ENCODE data around the gene STAT4.

The STAT4 gene, protein sequence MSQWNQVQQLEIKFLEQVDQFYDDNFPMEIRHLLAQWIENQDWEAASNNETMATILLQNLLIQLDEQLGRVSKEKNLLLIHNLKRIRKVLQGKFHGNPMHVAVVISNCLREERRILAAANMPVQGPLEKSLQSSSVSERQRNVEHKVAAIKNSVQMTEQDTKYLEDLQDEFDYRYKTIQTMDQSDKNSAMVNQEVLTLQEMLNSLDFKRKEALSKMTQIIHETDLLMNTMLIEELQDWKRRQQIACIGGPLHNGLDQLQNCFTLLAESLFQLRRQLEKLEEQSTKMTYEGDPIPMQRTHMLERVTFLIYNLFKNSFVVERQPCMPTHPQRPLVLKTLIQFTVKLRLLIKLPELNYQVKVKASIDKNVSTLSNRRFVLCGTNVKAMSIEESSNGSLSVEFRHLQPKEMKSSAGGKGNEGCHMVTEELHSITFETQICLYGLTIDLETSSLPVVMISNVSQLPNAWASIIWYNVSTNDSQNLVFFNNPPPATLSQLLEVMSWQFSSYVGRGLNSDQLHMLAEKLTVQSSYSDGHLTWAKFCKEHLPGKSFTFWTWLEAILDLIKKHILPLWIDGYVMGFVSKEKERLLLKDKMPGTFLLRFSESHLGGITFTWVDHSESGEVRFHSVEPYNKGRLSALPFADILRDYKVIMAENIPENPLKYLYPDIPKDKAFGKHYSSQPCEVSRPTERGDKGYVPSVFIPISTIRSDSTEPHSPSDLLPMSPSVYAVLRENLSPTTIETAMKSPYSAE
- 313 to 441 reads per million in 2 donors for total RNA-seq

GRCh38 chr2:191150600-191151330, at the start of gene STAT4:
Gene STAT4, minus strand, starts transcription at chr2:191150994. Its CDS starts 2,791 bp downstream, at chr2:191148203.
- DNase-seq, result peak; percentile 28

DNA sequence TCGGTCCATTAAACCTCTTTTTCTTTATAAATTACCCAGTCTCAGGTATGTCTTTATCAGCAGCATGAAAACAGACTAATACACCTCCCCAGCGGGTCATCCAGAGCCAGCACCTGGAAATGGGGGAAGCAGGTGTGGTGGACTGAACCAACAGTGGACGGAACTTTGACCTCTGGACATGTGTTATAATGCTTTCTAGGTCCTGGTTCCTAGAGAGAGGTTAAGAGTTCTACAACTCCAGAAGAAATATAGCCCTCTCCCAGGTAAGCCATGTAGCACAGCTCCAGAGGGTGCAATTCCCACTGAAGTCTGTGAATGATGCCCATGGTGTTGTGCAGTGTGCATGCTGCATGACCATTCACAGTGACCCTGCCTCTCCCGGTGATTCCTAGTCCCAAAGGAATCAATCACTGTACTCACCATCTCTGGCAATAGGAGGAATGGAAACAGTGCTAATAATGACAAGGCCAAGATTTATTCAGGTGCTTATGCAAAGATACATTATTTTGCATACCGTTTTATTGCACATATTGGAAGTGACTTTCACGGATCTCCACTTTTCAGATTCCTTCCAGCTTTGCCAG, 49.2 kb upstream of the STAT4 start:
- DNase-seq, result no peak

GRCh38 chr2:191198271-191198670, 47.5 kb upstream of the STAT4 start:
- no peak for DNase-seq

- no peak for DNase-seq
These were observed 46.3 kb upstream of the STAT4 start for GRCh38 chr2:191197096-191197495.

- no peak for DNase-seq
These were observed 44.2 kb upstream of the STAT4 start for GRCh38 chr2:191195021-191195420.

GRCh38 chr2:191190861-191191552, 40.2 kb upstream of the STAT4 start:
- DNase-seq, result no peak

DNA sequence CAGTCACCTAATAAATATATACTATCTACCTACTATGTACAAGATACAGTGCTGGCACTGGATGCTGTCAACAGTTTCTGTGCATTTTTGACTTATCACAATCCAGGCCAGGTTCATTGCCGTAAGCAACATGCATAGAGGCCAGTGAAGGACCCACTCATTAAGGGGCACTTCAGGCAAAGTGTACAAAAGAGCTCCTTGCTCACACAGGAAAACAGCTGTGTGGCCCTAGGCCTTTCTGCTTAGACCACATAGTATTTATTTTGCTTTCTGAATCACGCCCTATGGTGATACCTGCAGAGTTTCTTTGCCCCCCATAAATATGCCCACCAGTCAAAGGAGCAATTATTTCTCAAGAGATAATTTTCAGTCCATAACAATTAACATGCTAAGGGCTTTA, 39.6 kb upstream of the STAT4 start:
- DNase-seq, result no peak

GRCh38 chr2:191189112-191189635, 38.4 kb upstream of the STAT4 start:
- no peak for DNase-seq

- no peak for DNase-seq
These were observed 37.8 kb upstream of the STAT4 start for GRCh38 chr2:191188550-191189093.

- DNase-seq, result no peak
These were observed 36.5 kb upstream of the STAT4 start for GRCh38 chr2:191187105-191187829.

- no peak for DNase-seq
These were observed 33.7 kb upstream of the STAT4 start for GRCh38 chr2:191184457-191184856.

- DNase-seq, result no peak
These were observed 32.7 kb upstream of the STAT4 start for GRCh38 chr2:191183516-191183915.

DNA sequence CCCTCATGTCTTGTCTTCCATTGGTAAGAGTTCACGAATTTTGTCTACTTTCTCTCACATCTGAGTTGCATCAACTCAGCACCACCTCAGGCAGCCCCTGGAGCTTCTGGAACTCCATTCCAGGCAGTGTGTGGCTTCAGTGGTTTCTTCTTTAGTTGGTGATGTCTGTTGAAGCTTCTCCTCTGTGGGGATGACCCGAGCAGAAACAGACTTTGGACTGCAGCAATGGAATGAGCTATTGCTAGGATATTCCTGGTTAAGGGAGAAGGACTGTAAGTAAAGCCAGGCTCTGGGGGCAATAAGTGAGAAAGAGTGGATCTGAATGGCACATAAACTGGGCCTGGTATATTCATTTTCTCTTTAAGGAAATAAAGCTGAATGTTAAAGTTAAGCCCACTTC, 32.3 kb upstream of the STAT4 start:
- no peak for DNase-seq

DNA sequence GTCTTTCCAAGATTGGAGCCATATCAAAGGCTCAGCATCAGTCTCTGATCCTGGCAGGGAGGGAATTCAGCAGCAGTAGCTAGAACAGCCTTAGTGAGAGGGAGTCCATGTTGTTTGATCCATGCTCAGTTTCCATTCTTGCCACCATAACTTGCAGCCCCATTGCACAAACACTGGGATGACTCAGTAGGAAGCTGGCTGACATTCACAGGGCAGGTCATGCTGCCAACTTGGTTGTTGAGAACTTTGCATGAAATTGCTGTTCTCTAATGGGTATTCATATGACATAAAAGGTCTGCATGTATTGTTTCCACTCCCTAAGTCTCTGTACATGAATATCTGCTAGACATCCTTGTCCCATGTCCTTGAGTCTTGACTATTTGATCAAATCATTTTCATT, 29.9 kb upstream of the STAT4 start:
- DNase-seq, result no peak

DNA sequence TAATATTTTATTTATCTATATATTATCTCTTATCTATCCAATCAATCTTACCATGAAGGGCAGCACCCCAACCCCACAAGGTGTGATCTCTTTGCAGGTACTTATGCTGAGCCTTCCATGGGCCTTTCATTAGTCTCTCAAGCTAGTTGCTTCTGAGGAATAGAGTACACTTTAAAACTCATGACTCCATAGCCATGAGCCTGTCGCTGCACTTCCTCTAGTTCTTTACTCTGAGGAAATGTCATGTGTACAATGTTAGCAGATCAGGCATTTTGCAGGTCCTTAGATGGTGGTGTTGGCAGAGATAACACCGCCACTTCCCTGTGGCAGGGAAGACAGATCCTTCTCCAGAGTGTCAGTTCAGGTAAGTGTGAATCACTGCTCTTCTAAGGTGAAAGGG, 29.5 kb upstream of the STAT4 start:
- DNase-seq, result no peak

DNA sequence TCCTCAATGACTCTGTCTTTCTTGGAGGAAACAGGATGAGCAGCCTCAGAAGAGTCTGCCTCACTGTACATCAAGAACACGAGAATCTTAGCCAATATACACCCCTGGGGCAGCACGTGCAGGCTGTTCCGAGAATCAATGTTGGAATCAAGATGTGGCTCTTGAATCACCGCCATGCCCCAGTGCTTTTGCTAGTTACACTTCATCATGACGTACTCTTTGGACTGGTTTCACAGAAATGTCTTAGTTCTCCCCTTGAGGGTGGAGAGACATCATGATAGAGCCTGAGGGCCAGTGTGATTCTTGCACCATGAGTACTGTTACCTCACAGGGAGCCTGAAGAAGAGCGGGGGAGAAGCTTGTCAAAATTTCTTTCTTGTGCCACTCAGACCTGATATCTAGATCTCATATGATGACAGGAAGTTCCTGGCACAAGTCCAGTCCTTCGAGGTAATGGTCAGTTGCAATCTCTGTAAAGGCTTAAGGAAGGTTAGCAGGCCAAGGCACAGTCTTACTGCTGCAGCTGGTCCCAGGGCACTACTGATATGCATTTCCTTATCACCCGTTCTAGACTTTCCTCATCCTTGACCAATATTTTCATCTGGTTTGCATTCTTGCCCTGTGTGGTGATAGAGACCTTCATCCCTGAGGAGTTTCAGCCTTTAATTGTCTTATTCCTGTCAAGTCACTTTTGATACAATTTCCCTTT, 28.2 kb upstream of the STAT4 start:
- DNase-seq, result no peak

- DNase-seq, result no peak
These were observed 27.2 kb upstream of the STAT4 start for GRCh38 chr2:191177751-191178736.

- no peak for DNase-seq
These were observed 26.1 kb upstream of the STAT4 start for GRCh38 chr2:191176801-191177438.

DNA sequence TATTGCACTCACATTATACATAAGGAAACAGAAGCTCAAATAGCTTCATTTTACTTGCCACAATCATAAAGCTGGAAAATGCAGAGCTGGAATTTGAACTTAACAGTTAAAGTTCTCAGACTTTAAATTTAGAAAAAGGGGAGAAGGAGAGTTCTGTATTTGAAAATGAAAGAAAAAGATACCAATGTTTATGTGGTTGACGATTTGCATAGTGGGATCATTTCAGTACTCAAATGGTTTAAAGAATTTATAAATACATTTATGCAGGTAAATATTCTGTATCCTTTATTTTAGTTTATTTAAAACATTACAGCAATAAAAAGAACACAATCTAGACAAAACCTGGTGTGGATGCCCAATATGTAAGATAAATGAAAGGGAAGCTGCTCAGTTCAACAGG, 25.5 kb upstream of the STAT4 start:
- no peak for DNase-seq

Measured in activated gamma-delta T cell (primary cell).